ENCODE results near the gene CCDC122.
"Not testable (repeated sequence)": the region's sequence is repeated elsewhere in the genome, so short reads cannot be mapped to it uniquely, and the experiment has no call there.

Gene CCDC122

GRCh38 chr13:43880214-43880855, 795 bp upstream of the CCDC122 start:
- in situ Hi-C loops (cut with HindIII; ENCODE audit: low pct_ligation_motif_present, low pct_unique_long_range_greater_than_20kb, low sequenced_read_pairs) = no loop called here
- DNase-seq = no peak

GRCh38 chr13:43879755-43880181, 228 bp upstream of the CCDC122 start, which contains the start of gene LACC1:
Gene LACC1 (plus strand): TSS chr13:43879904. CDS start chr13:43880986, 1,082 bp downstream.
- in situ Hi-C loops (cut with HindIII; ENCODE audit: low pct_ligation_motif_present, low pct_unique_long_range_greater_than_20kb, low sequenced_read_pairs) = no loop called here
- DNase-seq = no peak

- no peak for DNase-seq
- in situ Hi-C loops (cut with HindIII; ENCODE audit: low pct_ligation_motif_present, low pct_unique_long_range_greater_than_20kb, low sequenced_read_pairs) = no loop called here
Observed at GRCh38 chr13:43877766-43878165, 1.8 kb downstream of the CCDC122 start.

GRCh38 chr13:43877326-43877725, 2.2 kb downstream of the CCDC122 start:
- no peak for DNase-seq
- in situ Hi-C loops (cut with HindIII; ENCODE audit: low pct_ligation_motif_present, low pct_unique_long_range_greater_than_20kb, low sequenced_read_pairs) = no loop called here

GRCh38 chr13:43876366-43876765, 3.2 kb downstream of the CCDC122 start:
- DNase-seq = no peak
- in situ Hi-C loops (cut with HindIII; ENCODE audit: low pct_ligation_motif_present, low pct_unique_long_range_greater_than_20kb, low sequenced_read_pairs) = no loop called here

GRCh38 chr13:43874504-43875092, 4.9 kb downstream of the CCDC122 start:
- peak; percentile 31 for DNase-seq
- in situ Hi-C loops (cut with HindIII; ENCODE audit: low pct_ligation_motif_present, low pct_unique_long_range_greater_than_20kb, low sequenced_read_pairs) = no loop called here

- in situ Hi-C loops (cut with HindIII; ENCODE audit: low pct_ligation_motif_present, low pct_unique_long_range_greater_than_20kb, low sequenced_read_pairs) = no loop called here
Observed at GRCh38 chr13:43872181-43872580, 7.4 kb downstream of the CCDC122 start.

GRCh38 chr13:43865892-43866291, 13.6 kb downstream of the CCDC122 start:
- in situ Hi-C loops (cut with HindIII; ENCODE audit: low pct_ligation_motif_present, low pct_unique_long_range_greater_than_20kb, low sequenced_read_pairs) = no loop called here
- peak; percentile 16 for DNase-seq

More at GRCh38 chr13:43872181-43872580, 7.4 kb downstream of the CCDC122 start:
- DNase-seq = no peak

- in situ Hi-C loops (cut with HindIII; ENCODE audit: low pct_ligation_motif_present, low pct_unique_long_range_greater_than_20kb, low sequenced_read_pairs) = no loop called here
- DNase-seq = no peak
Observed at GRCh38 chr13:43864921-43865320, 14.6 kb downstream of the CCDC122 start.

- DNase-seq = no peak
- in situ Hi-C loops (cut with HindIII; ENCODE audit: low pct_ligation_motif_present, low pct_unique_long_range_greater_than_20kb, low sequenced_read_pairs) = no loop called here
Observed at GRCh38 chr13:43861863-43862262, 17.7 kb downstream of the CCDC122 start.

- no peak for DNase-seq
- in situ Hi-C loops (cut with HindIII; ENCODE audit: low pct_ligation_motif_present, low pct_unique_long_range_greater_than_20kb, low sequenced_read_pairs) = no loop called here
Observed at GRCh38 chr13:43852923-43853404, 26.6 kb downstream of the CCDC122 start.

- no peak for DNase-seq
- in situ Hi-C loops (cut with HindIII; ENCODE audit: low pct_ligation_motif_present, low pct_unique_long_range_greater_than_20kb, low sequenced_read_pairs) = no loop called here
Observed at GRCh38 chr13:43850873-43851272, 28.7 kb downstream of the CCDC122 start.

- no peak for DNase-seq
- in situ Hi-C loops (cut with HindIII; ENCODE audit: low pct_ligation_motif_present, low pct_unique_long_range_greater_than_20kb, low sequenced_read_pairs) = no loop called here
Observed at GRCh38 chr13:43848001-43848649, 31.4 kb downstream of the CCDC122 start.

GRCh38 chr13:43846496-43847158, 32.9 kb downstream of the CCDC122 start:
- in situ Hi-C loops (cut with HindIII; ENCODE audit: low pct_ligation_motif_present, low pct_unique_long_range_greater_than_20kb, low sequenced_read_pairs) = no loop called here
- no peak for DNase-seq

- in situ Hi-C loops (cut with HindIII; ENCODE audit: low pct_ligation_motif_present, low pct_unique_long_range_greater_than_20kb, low sequenced_read_pairs) = no loop called here
- no peak for DNase-seq
Observed at GRCh38 chr13:43838909-43839308, 40.6 kb downstream of the CCDC122 start.

GRCh38 chr13:43835701-43836100, 43.8 kb downstream of the CCDC122 start:
- in situ Hi-C loops (cut with HindIII; ENCODE audit: low pct_ligation_motif_present, low pct_unique_long_range_greater_than_20kb, low sequenced_read_pairs) = no loop called here

GRCh38 chr13:43831088-43831487, 48.5 kb downstream of the CCDC122 start:
- DNase-seq = no peak
- in situ Hi-C loops (cut with HindIII; ENCODE audit: low pct_ligation_motif_present, low pct_unique_long_range_greater_than_20kb, low sequenced_read_pairs) = no loop called here

More at GRCh38 chr13:43835701-43836100, 43.8 kb downstream of the CCDC122 start:
- no peak for DNase-seq

- no peak for DNase-seq
- in situ Hi-C loops (cut with HindIII; ENCODE audit: low pct_ligation_motif_present, low pct_unique_long_range_greater_than_20kb, low sequenced_read_pairs) = no loop called here
Observed at GRCh38 chr13:43830497-43830881, 49.1 kb downstream of the CCDC122 start.

GRCh38 chr13:43824656-43825055, 54.9 kb downstream of the CCDC122 start:
- DNase-seq; in situ Hi-C loops (cut with HindIII; ENCODE audit: low pct_ligation_motif_present, low pct_unique_long_range_greater_than_20kb, low sequenced_read_pairs): not testable (repeated sequence)
